Measurements from ENCODE around the gene FZD10. TPM values are rescaled to one million over a fixed set of nuclear protein-coding genes. Genes with fewer than 3 reads are reported as not detected.

FZD10 gene
- total and polyA plus RNA-seq, 8 donors = 0.04 to 0.26 (median 0.14) TPM

GRCh38 chr12:130181211-130181610 lies 18.9 kb downstream of the FZD10 start:
- no peaks in the 10 kb centered on the region for H3K9me3 ChIP-seq
- no peaks in the 10 kb centered on the region for H3K27me3 ChIP-seq
- intact Hi-C loops (cut with DNase I) = no loop called here
- no peak overlapping the region for H3K4me3 ChIP-seq
- FAIRE-seq = no peak
- no peak for ATAC-seq
- WGBS, 2 donors = 52 to 71% methylated on average over 10 of the region's 10 CpGs
- no peaks in the 10 kb centered on the region for H3K4me1 ChIP-seq
- no peak for TF ChIP-seq CTCF (IDR thresholded peaks at IDR 0.05)
- DNase-seq = no peak
- no peaks in the 10 kb centered on the region for H3K36me3 ChIP-seq
- H3K27ac ChIP-seq = no peak overlapping the region

- H3K4me1 ChIP-seq = no peaks in the 10 kb centered on the region
- no peak overlapping the region for H3K4me3 ChIP-seq
- no peak for TF ChIP-seq CTCF (IDR thresholded peaks at IDR 0.05)
- FAIRE-seq (no peak), DNase-seq (no peak), ATAC-seq (no peak)
- H3K9me3 ChIP-seq = no peaks in the 10 kb centered on the region
- H3K27me3 ChIP-seq = no peaks in the 10 kb centered on the region
- no peaks in the 10 kb centered on the region for H3K36me3 ChIP-seq
- intact Hi-C loops (cut with DNase I) = no loop called here
- WGBS, 2 donors = 69 to 73% methylated on average over 23 of the region's 23 CpGs
- no peak overlapping the region for H3K27ac ChIP-seq
Measured at GRCh38 chr12:130183585-130184370, 21.5 kb downstream of the FZD10 start.

- H3K27ac ChIP-seq = no peak overlapping the region
- no peak overlapping the region for H3K4me3 ChIP-seq
- DNase-seq = no peak
- H3K9me3 ChIP-seq = no peaks in the 10 kb centered on the region
- no peaks in the 10 kb centered on the region for H3K36me3 ChIP-seq
- intact Hi-C loops (cut with DNase I) = no loop called here
- H3K27me3 ChIP-seq = no peaks in the 10 kb centered on the region
- H3K4me1 ChIP-seq = no peaks in the 10 kb centered on the region
- WGBS, 2 donors = 60 to 73% methylated on average over 12 of the region's 12 CpGs
- FAIRE-seq = no peak
- no peak for TF ChIP-seq CTCF (IDR thresholded peaks at IDR 0.05)
- no peak for ATAC-seq
Measured at GRCh38 chr12:130184404-130185090, 22.3 kb downstream of the FZD10 start.

GRCh38 chr12:130185455-130186391 lies 23.5 kb downstream of the FZD10 start:
- intact Hi-C loops (cut with DNase I) = no loop called here
- FAIRE-seq (no peak), ATAC-seq (no peak), DNase-seq (no peak)
- no peak for TF ChIP-seq CTCF (IDR thresholded peaks at IDR 0.05)
- no peaks in the 10 kb centered on the region for H3K27me3 ChIP-seq
- H3K4me3 ChIP-seq = no peak overlapping the region
- H3K27ac ChIP-seq = no peak overlapping the region
- H3K36me3 ChIP-seq = no peaks in the 10 kb centered on the region
- 64 to 71% methylated on average over 30 of the region's 30 CpGs for WGBS, 2 donors
- no peaks in the 10 kb centered on the region for H3K4me1 ChIP-seq
- H3K9me3 ChIP-seq = no peaks in the 10 kb centered on the region

Measured in pancreas (tissue), 10 donors.